ENCODE data around the gene DENND2A.

DENND2A gene

GRCh38 chr7:140562926-140563481 lies 77.6 kb downstream of the DENND2A start:
- H3K27ac ChIP-seq (replicated peaks): no peak overlapping the region

DNA sequence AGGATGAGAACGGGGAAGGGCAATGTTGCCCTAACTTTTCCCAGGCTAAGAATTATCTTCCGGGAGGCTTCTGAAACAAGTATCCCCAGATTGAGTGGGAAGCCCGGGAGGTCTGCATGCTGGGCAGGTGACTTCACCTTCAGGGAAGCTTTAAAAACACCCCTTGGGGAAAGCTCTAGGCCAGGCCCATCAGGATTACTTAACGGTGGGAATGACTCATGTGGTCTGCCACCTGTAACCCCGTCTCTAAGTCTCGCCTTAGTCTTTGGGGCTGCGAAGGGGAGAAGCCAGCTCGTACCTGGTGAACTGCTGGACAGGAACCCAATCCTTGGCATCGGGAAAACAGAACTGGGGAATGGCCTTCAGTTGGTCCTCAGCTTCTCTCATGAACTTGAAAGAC lies 81.2 kb downstream of the DENND2A start:
- Histone ChIP-seq H3K4me3 (replicated peaks; ENCODE audit: insufficient read depth, low read length) (no peak overlapping the region), H3K27ac (replicated peaks) (no peak overlapping the region), H3K27me3 (ENCODE audit: insufficient read depth, poor library complexity, severe bottlenecking) (no peaks in the 10 kb centered on the region)
- DNase-seq (ENCODE audit: low read depth in 1 of 2, low spot score in 1 of 2): no peak
- no peak for TF ChIP-seq CTCF (IDR thresholded peaks at IDR 0.05; ENCODE audit: insufficient read depth, low read length)
- TF ChIP-seq, protein P1, sequence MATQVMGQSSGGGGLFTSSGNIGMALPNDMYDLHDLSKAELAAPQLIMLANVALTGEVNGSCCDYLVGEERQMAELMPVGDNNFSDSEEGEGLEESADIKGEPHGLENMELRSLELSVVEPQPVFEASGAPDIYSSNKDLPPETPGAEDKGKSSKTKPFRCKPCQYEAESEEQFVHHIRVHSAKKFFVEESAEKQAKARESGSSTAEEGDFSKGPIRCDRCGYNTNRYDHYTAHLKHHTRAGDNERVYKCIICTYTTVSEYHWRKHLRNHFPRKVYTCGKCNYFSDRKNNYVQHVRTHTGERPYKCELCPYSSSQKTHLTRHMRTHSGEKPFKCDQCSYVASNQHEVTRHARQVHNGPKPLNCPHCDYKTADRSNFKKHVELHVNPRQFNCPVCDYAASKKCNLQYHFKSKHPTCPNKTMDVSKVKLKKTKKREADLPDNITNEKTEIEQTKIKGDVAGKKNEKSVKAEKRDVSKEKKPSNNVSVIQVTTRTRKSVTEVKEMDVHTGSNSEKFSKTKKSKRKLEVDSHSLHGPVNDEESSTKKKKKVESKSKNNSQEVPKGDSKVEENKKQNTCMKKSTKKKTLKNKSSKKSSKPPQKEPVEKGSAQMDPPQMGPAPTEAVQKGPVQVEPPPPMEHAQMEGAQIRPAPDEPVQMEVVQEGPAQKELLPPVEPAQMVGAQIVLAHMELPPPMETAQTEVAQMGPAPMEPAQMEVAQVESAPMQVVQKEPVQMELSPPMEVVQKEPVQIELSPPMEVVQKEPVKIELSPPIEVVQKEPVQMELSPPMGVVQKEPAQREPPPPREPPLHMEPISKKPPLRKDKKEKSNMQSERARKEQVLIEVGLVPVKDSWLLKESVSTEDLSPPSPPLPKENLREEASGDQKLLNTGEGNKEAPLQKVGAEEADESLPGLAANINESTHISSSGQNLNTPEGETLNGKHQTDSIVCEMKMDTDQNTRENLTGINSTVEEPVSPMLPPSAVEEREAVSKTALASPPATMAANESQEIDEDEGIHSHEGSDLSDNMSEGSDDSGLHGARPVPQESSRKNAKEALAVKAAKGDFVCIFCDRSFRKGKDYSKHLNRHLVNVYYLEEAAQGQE (IDR thresholded peaks at IDR 0.05; ENCODE audit: insufficient replicate concordance, low read depth): no peak
- TF ChIP-seq GABPA (IDR thresholded peaks at IDR 0.05; ENCODE audit: low read depth): no peak
- no peak for TF ChIP-seq SPI1 (IDR thresholded peaks at IDR 0.05; ENCODE audit: borderline replicate concordance, low read depth)
- no peak for TF ChIP-seq POLR2AphosphoS5 (IDR thresholded peaks at IDR 0.05; ENCODE audit: low read depth)

More at GRCh38 chr7:140562926-140563481, 77.6 kb downstream of the DENND2A start:
- TF ChIP-seq GABPA (IDR thresholded peaks at IDR 0.05; ENCODE audit: low read depth): no peak
- no peak for TF ChIP-seq POLR2AphosphoS5 (IDR thresholded peaks at IDR 0.05; ENCODE audit: low read depth)
- TF ChIP-seq SPI1 (IDR thresholded peaks at IDR 0.05; ENCODE audit: borderline replicate concordance, low read depth): no peak
- no peak for TF ChIP-seq CTCF (IDR thresholded peaks at IDR 0.05; ENCODE audit: insufficient read depth, low read length)
- TF ChIP-seq, protein P1 (IDR thresholded peaks at IDR 0.05; ENCODE audit: insufficient replicate concordance, low read depth): no peak
- DNase-seq (ENCODE audit: low read depth in 1 of 2, low spot score in 1 of 2): no peak
- no peak overlapping the region for H3K4me3 ChIP-seq (replicated peaks; ENCODE audit: insufficient read depth, low read length)
- H3K27me3 ChIP-seq (ENCODE audit: insufficient read depth, poor library complexity, severe bottlenecking): no peaks in the 10 kb centered on the region

- Histone ChIP-seq H3K27me3 (ENCODE audit: insufficient read depth, poor library complexity, severe bottlenecking) (no peaks in the 10 kb centered on the region), H3K27ac (replicated peaks) (no peak overlapping the region), H3K4me3 (replicated peaks; ENCODE audit: insufficient read depth, low read length) (no peak overlapping the region)
- no peak for TF ChIP-seq CTCF (IDR thresholded peaks at IDR 0.05; ENCODE audit: insufficient read depth, low read length)
- no peak for TF ChIP-seq SPI1 (IDR thresholded peaks at IDR 0.05; ENCODE audit: borderline replicate concordance, low read depth)
- TF ChIP-seq GABPA (IDR thresholded peaks at IDR 0.05; ENCODE audit: low read depth): no peak
- no peak for TF ChIP-seq POLR2AphosphoS5 (IDR thresholded peaks at IDR 0.05; ENCODE audit: low read depth)
- TF ChIP-seq, protein P1 (IDR thresholded peaks at IDR 0.05; ENCODE audit: insufficient replicate concordance, low read depth): no peak
- DNase-seq (ENCODE audit: low read depth in 1 of 2, low spot score in 1 of 2): no peak
Measured at GRCh38 chr7:140557809-140558518, 82.6 kb downstream of the DENND2A start.

Measured in HL-60 (cell line).